Right cardiac atrium (tissue), 5 donors: ENCODE data around the gene SGIP1. TPM values are rescaled to one million over a fixed set of nuclear protein-coding genes. Genes with fewer than 3 reads are reported as not detected.
"Not testable (repeated sequence)": the region's sequence is repeated elsewhere in the genome, so short reads cannot be mapped to it uniquely, and the experiment has no call there.

Source experiments
- ATAC-seq, 2 donors: fragments of 200-7000 bp; cut with Tn5 transposase; one replicate each; pipeline versions ENCODE4 v1.8.0 to v1.9.1; 2020; ENCODE audit warnings: moderate library complexity in 2 of 2, mild to moderate bottlenecking in 1 of 2
- DNase-seq, 3 donors: peaks; one replicate each; pipeline ENCODE4 v3.0.0-alpha.2; 2020
- H3K27ac ChIP-seq: one replicate; pipeline ENCODE4 v1.5.1; 2013; ENCODE audit warnings: mild to moderate bottlenecking, low read length, control low read depth, moderate library complexity
- H3K27me3 ChIP-seq: one replicate; pipeline ENCODE4 v1.6.1; 2013; ENCODE audit not compliant: control insufficient read depth, insufficient read depth
- H3K4me1 ChIP-seq: one replicate; pipeline ENCODE4 v1.6.1; 2013; ENCODE audit warnings: low read length; ENCODE audit not compliant: control insufficient read depth, insufficient read depth
- H3K4me3 ChIP-seq: one replicate; pipeline ENCODE4 v1.5.1; 2013; ENCODE audit warnings: low read length, control low read depth
- H3K9me3 ChIP-seq: one replicate; pipeline ENCODE4 v1.6.1; 2013; ENCODE audit warnings: low read length; ENCODE audit not compliant: control insufficient read depth
- WGBS: extraction: QIAGEN DNeasy Blood & Tissue Kit; methylation state at CpG from one replicate; pipeline ENCODE4 v1.1.7; 2013; 5-methylcytosine and 5-hydroxymethylcytosine counted together
- intact Hi-C, 4 donors: fragments of 100-400 bp; cut with DNase I; formaldehyde crosslinking; loops; one replicate each; pipeline versions ENCODE4 v1.11.0 to v1.14.0; 2022 to 2023
- microRNA-seq, 2 donors: library from miRNA; unstranded; fragments of <30 nt; microRNA quantifications; one replicate each; pipeline ENCODE4 v1.2.0, GENCODE V29; 2020 to 2021
- polyA plus RNA-seq: library from polyadenylated mRNA; stranded (reverse); fragments of 200-250 nt; gene quantifications from one replicate; pipeline ENCODE4 v1.2.3, GENCODE V29; 2013
- total RNA-seq, 4 donors: library from RNA; stranded (reverse); fragmentation: NEBNext Ultra II Directional; extraction: Animal tissue kit (Norgen Biotek cat#: 25700); gene quantifications; one replicate each; pipeline ENCODE4 v1.2.1, GENCODE V29; 2021
- donor health status: healthy with polysubstance abuse.
- donor health status: DM: no; HTN: yes; CAD: no.
- donor health status: DM: no; HTN: no; CAD: no.
- donor health status: DM: no; HTN: yes; CAD: no; lungs with severe emphysema.
- donor health status: DM: yes; HTN: yes; CAD: no.

The SGIP1 gene
- total and polyA plus RNA-seq, 5 donors, result 2.2 to 7.3 (median 5.0) TPM

GRCh38 chr1:66788231-66788939 lies 254.4 kb downstream of the SGIP1 start:
- ATAC-seq, result no peak
- WGBS, result 81% methylated on average over 6 of the region's 6 CpGs
- H3K9me3 ChIP-seq, result no peaks in the 10 kb centered on the region
- H3K27me3 ChIP-seq, result no peaks in the 10 kb centered on the region
- no peak overlapping the region for H3K4me3 ChIP-seq
- no peak for DNase-seq
- no peak overlapping the region for H3K27ac ChIP-seq
- no peaks in the 10 kb centered on the region for H3K4me1 ChIP-seq
- intact Hi-C loops, result no loop called here

GRCh38 chr1:66791621-66792610 lies 258.0 kb downstream of the SGIP1 start:
- intact Hi-C loops, result no loop called here
- Histone ChIP-seq H3K27me3 (no peaks in the 10 kb centered on the region), H3K27ac (no peak overlapping the region), H3K4me3 (no peak overlapping the region), H3K9me3 (no peaks in the 10 kb centered on the region), H3K4me1 (no peaks in the 10 kb centered on the region)
- no peak for ATAC-seq
- WGBS, result 84% methylated on average over 5 of the region's 5 CpGs
- no peak for DNase-seq

DNA sequence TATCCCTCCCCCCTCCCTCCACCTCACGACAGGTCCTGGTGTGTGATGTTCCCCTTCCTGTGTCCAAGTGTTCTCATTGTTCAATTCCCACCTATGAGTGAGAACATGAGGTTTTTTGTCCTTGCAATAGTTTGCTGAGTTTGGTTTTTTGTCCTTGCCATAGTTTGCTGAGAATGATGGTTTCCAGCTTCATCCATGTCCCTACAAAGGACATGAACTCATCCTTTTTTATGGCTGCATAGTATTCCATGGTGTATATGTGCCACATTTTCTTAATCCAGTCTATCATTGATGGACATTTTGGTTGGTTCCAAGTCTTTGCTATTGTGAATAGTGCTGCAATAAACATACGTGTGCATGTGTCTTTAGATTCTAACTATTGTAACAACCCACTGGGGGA lies 261.9 kb downstream of the SGIP1 start:
- WGBS, result 88% methylated on average over 2 of the region's 2 CpGs
- ATAC-seq, result not testable (repeated sequence)

More for the DNA sequence above, 261.9 kb downstream of the SGIP1 start:
- intact Hi-C loops, DNase-seq, H3K27me3 ChIP-seq, H3K27ac ChIP-seq, H3K9me3 ChIP-seq, H3K4me3 ChIP-seq, H3K4me1 ChIP-seq: not testable (repeated sequence)

Small RNA genes lying within 50 kb of the gene (microRNA-seq; reads per million reads assigned to microRNA genes)
- 2.7 to 5.5 reads per million in 2 donors for gene MIR3117

Other genes starting within 250 kb of the SGIP1 start
- 1 to 10 TPM in 3 of 4 donors, under 1 TPM in 1; 0.65 to 1.5 (median 1.0) TPM for gene DYNLT5, start 218.3 kb downstream of the SGIP1 start, total RNA-seq
- gene DYNLT5, start 218.3 kb downstream of the SGIP1 start, polyA plus RNA-seq, result 1.2 TPM